ENCODE results near the gene HMGN1. TPM values are rescaled to one million over a fixed set of nuclear protein-coding genes. Genes with fewer than 3 reads are reported as not detected.

Gene HMGN1
- polyA plus RNA-seq, 1 of the 3 experiments (the other 2 are of a cell fraction): 219 TPM

DNA sequence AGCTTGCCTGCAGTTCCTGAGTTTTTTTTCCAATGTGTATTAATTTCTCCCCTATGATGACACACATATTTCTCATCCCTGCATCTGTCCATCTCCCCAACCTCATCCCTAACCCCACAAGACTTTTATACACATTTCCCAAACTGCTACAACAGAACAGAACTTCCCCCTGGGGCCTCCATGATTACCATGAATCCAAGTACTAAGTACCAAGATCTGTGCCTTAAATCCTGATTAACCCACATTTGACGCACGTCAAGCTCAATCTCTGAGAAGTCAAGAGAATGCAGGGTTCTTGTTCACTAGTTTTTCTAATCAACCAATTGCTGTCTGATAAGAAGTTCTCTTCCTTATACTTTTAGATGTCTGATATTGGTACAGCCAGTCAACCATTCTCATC lies 9.7 kb downstream of the HMGN1 start:
- no peaks in the 10 kb centered on the region for H3K9me2 ChIP-seq
- peaks cover 31% of the 10 kb centered on the region for H3F3A ChIP-seq (replicated peaks; ENCODE audit: insufficient read depth)
- WGBS (ENCODE audit: low lambda C conversion rate): 97% methylated on average over 2 of the region's 2 CpGs
- no peak for DNase-seq
- H3K79me2 ChIP-seq (ENCODE audit: insufficient read depth): peaks cover 7% of the 10 kb centered on the region; the same call in 1 of the 2 replicates
- H3K27me3 ChIP-seq (ENCODE audit: insufficient read depth): no peaks in the 10 kb centered on the region
- CTCF ChIA-PET: interaction anchor here (1.3 kb wide), 1 partner anchor 24 kb away, joined by 3 read pairs; no protein-coding TSS in a partner anchor
- no peak overlapping the region for H3K9ac ChIP-seq
- no peaks in the 10 kb centered on the region for H3K4me1 ChIP-seq (ENCODE audit: control insufficient read depth in 1 of 2, insufficient read depth in 2 of 2, low read depth in 1 of 2, low read length in 1 of 2)
- H2AFZ ChIP-seq (ENCODE audit: low read depth): no peak overlapping the region
- peaks cover 24 to 31% of the 10 kb centered on the region in 2 experiments for H3K36me3 ChIP-seq (replicated peaks in 1 of 2; ENCODE audit: control insufficient read depth in 1 of 2, insufficient read depth in 2 of 2, low read length in 1 of 2)
- H3K4me3 ChIP-seq (ENCODE audit: low read depth in 2 of 2, low read length in 1 of 2): no peak overlapping the region
- no peak overlapping the region for H3K27ac ChIP-seq (ENCODE audit: low read depth in 2 of 2, low read length in 1 of 2)
- peaks cover 8% of the 10 kb centered on the region for H4K20me1 ChIP-seq (ENCODE audit: insufficient read depth)
- TF ChIP-seq TCF12 (IDR thresholded peaks at IDR 0.05) (no peak), EP300 (IDR thresholded peaks at IDR 0.05; ENCODE audit: borderline replicate concordance in 1 of 2, low read depth in 1 of 2, low read length in 1 of 2) (no peak), IRF3 (IDR thresholded peaks at IDR 0.05; ENCODE audit: low read depth, low read length) (no peak), SIN3A (IDR thresholded peaks at IDR 0.05; ENCODE audit: borderline replicate concordance, low read depth, low read length) (no peak), NRF1 (IDR thresholded peaks at IDR 0.05; ENCODE audit: low read depth, low read length) (no peak), FOSL2 (IDR thresholded peaks at IDR 0.05; ENCODE audit: borderline replicate concordance, low read depth) (no peak), RXRA (IDR thresholded peaks at IDR 0.05; ENCODE audit: borderline replicate concordance, low read depth) (no peak), EZH2phosphoT487 (IDR thresholded peaks at IDR 0.05; ENCODE audit: borderline replicate concordance, low read depth) (no peak), RCOR1 (IDR thresholded peaks at IDR 0.05; ENCODE audit: low read length) (no peak)
- TF ChIP-seq, protein P1, sequence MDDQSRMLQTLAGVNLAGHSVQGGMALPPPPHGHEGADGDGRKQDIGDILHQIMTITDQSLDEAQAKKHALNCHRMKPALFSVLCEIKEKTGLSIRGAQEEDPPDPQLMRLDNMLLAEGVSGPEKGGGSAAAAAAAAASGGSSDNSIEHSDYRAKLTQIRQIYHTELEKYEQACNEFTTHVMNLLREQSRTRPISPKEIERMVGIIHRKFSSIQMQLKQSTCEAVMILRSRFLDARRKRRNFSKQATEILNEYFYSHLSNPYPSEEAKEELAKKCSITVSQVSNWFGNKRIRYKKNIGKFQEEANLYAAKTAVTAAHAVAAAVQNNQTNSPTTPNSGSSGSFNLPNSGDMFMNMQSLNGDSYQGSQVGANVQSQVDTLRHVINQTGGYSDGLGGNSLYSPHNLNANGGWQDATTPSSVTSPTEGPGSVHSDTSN (IDR thresholded peaks at IDR 0.05): no peak
- TF ChIP-seq, protein P2, sequence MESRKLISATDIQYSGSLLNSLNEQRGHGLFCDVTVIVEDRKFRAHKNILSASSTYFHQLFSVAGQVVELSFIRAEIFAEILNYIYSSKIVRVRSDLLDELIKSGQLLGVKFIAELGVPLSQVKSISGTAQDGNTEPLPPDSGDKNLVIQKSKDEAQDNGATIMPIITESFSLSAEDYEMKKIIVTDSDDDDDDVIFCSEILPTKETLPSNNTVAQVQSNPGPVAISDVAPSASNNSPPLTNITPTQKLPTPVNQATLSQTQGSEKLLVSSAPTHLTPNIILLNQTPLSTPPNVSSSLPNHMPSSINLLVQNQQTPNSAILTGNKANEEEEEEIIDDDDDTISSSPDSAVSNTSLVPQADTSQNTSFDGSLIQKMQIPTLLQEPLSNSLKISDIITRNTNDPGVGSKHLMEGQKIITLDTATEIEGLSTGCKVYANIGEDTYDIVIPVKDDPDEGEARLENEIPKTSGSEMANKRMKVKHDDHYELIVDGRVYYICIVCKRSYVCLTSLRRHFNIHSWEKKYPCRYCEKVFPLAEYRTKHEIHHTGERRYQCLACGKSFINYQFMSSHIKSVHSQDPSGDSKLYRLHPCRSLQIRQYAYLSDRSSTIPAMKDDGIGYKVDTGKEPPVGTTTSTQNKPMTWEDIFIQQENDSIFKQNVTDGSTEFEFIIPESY (IDR thresholded peaks at IDR 0.05; ENCODE audit: borderline replicate concordance, low read depth): no peak
- TF ChIP-seq, protein P3, sequence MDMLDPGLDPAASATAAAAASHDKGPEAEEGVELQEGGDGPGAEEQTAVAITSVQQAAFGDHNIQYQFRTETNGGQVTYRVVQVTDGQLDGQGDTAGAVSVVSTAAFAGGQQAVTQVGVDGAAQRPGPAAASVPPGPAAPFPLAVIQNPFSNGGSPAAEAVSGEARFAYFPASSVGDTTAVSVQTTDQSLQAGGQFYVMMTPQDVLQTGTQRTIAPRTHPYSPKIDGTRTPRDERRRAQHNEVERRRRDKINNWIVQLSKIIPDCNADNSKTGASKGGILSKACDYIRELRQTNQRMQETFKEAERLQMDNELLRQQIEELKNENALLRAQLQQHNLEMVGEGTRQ (IDR thresholded peaks at IDR 0.05; ENCODE audit: borderline replicate concordance, low read depth, low read length): no peak
- TF ChIP-seq, protein P4, sequence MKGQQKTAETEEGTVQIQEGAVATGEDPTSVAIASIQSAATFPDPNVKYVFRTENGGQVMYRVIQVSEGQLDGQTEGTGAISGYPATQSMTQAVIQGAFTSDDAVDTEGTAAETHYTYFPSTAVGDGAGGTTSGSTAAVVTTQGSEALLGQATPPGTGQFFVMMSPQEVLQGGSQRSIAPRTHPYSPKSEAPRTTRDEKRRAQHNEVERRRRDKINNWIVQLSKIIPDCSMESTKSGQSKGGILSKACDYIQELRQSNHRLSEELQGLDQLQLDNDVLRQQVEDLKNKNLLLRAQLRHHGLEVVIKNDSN (IDR thresholded peaks at IDR 0.05; ENCODE audit: borderline replicate concordance, low read depth): no peak
- H3K4me2 ChIP-seq: no peak overlapping the region
- H3K9me3 ChIP-seq: no peaks in the 10 kb centered on the region
- POLR2A ChIA-PET: interaction anchor here (1.7 kb wide), 1 partner anchor 9 kb away, joined by 10 read pairs; the partner anchor contains the start of gene HMGN1

Data from SK-N-SH (cell line).